T-helper 1 cell treated with Interleukin-12 subunit alpha and Interleukin-12 subunit beta and Interleukin-4 antibody, amounts not matched to agents 30 μg/mL and 1 μg/mL, for 36 hours (primary cell): ENCODE measurements around the gene DRD1.
"Not testable (repeated sequence)": the region's sequence is repeated elsewhere in the genome, so short reads cannot be mapped to it uniquely, and the experiment has no call there.

Experiments used
- H3K27ac Mint-ChIP-seq: one replicate; pipeline ENCODE4 v1.8.0; 2021; ENCODE audit warnings: mild to moderate bottlenecking, mixed read lengths
- H3K27me3 Mint-ChIP-seq: one replicate; pipeline ENCODE4 v1.8.0; 2021; ENCODE audit warnings: low read depth, mixed read lengths
- H3K36me3 Mint-ChIP-seq: one replicate; pipeline ENCODE4 v1.8.0; 2021; ENCODE audit warnings: low read depth, mixed read lengths
- H3K4me1 Mint-ChIP-seq: one replicate; pipeline ENCODE4 v1.8.0; 2021; ENCODE audit warnings: low read depth, mixed read lengths
- H3K4me3 Mint-ChIP-seq: one replicate; pipeline ENCODE4 v1.8.0; 2021; ENCODE audit warnings: mild to moderate bottlenecking, moderate library complexity, mixed read lengths
- H3K9me3 Mint-ChIP-seq: one replicate; pipeline ENCODE4 v1.8.0; 2021; ENCODE audit warnings: mixed read lengths

DRD1 gene

GRCh38 chr5:175424594-175424993 is 19.4 kb downstream of the DRD1 start:
- not testable (repeated sequence) for H3K36me3 Mint-ChIP-seq, H3K4me3 Mint-ChIP-seq

GRCh38 chr5:175422058-175422457 is 21.9 kb downstream of the DRD1 start:
- Mint-ChIP-seq H3K27ac (no peak overlapping the region), H3K27me3 (peaks cover 7% of the 10 kb centered on the region), H3K4me1 (no peaks in the 10 kb centered on the region), H3K36me3 (no peaks in the 10 kb centered on the region), H3K4me3 (no peak overlapping the region), H3K9me3 (no peaks in the 10 kb centered on the region)

More at GRCh38 chr5:175424594-175424993, 19.4 kb downstream of the DRD1 start:
- H3K27me3 Mint-ChIP-seq, H3K4me1 Mint-ChIP-seq, H3K27ac Mint-ChIP-seq, H3K9me3 Mint-ChIP-seq: not testable (repeated sequence)

- H3K9me3 Mint-ChIP-seq: peaks cover 4% of the 10 kb centered on the region
- H3K36me3 Mint-ChIP-seq: no peaks in the 10 kb centered on the region
- no peak overlapping the region for H3K4me3 Mint-ChIP-seq
- no peaks in the 10 kb centered on the region for H3K4me1 Mint-ChIP-seq
- H3K27ac Mint-ChIP-seq: peak overlapping the region; percentile 13
- peaks cover 7% of the 10 kb centered on the region for H3K27me3 Mint-ChIP-seq
Observed at GRCh38 chr5:175420383-175420782, 23.6 kb downstream of the DRD1 start.

GRCh38 chr5:175418251-175418650 is 25.7 kb downstream of the DRD1 start:
- Mint-ChIP-seq H3K36me3 (no peaks in the 10 kb centered on the region), H3K27ac (no peak overlapping the region), H3K27me3 (peaks cover 4% of the 10 kb centered on the region), H3K9me3 (peaks cover 8% of the 10 kb centered on the region), H3K4me3 (no peak overlapping the region), H3K4me1 (no peaks in the 10 kb centered on the region)

GRCh38 chr5:175417384-175417783 is 26.6 kb downstream of the DRD1 start:
- Mint-ChIP-seq H3K4me1 (no peaks in the 10 kb centered on the region), H3K9me3 (peaks cover 8% of the 10 kb centered on the region), H3K27me3 (peaks cover 2% of the 10 kb centered on the region), H3K4me3 (no peak overlapping the region), H3K36me3 (no peaks in the 10 kb centered on the region), H3K27ac (no peak overlapping the region)

GRCh38 chr5:175415303-175415702 is 28.7 kb downstream of the DRD1 start:
- H3K4me3 Mint-ChIP-seq: no peak overlapping the region
- H3K27ac Mint-ChIP-seq: no peak overlapping the region
- no peaks in the 10 kb centered on the region for H3K36me3 Mint-ChIP-seq
- H3K4me1 Mint-ChIP-seq: no peaks in the 10 kb centered on the region
- peaks cover 8% of the 10 kb centered on the region for H3K27me3 Mint-ChIP-seq
- H3K9me3 Mint-ChIP-seq: peaks cover 8% of the 10 kb centered on the region

- Mint-ChIP-seq H3K4me1 (no peaks in the 10 kb centered on the region), H3K36me3 (no peaks in the 10 kb centered on the region), H3K9me3 (peaks cover 8% of the 10 kb centered on the region), H3K4me3 (no peak overlapping the region), H3K27ac (no peak overlapping the region), H3K27me3 (peaks cover 8% of the 10 kb centered on the region)
Observed at GRCh38 chr5:175410926-175411325, 33.1 kb downstream of the DRD1 start.

- H3K4me1 Mint-ChIP-seq: no peaks in the 10 kb centered on the region
- H3K9me3 Mint-ChIP-seq: peaks cover 5% of the 10 kb centered on the region
- H3K4me3 Mint-ChIP-seq: no peak overlapping the region
- no peaks in the 10 kb centered on the region for H3K27me3 Mint-ChIP-seq
- no peak overlapping the region for H3K27ac Mint-ChIP-seq
- H3K36me3 Mint-ChIP-seq: no peaks in the 10 kb centered on the region
Observed at GRCh38 chr5:175406300-175406699, 37.7 kb downstream of the DRD1 start.

GRCh38 chr5:175397590-175398297 is 46.2 kb downstream of the DRD1 start:
- not testable (repeated sequence) for H3K4me1 Mint-ChIP-seq, H3K36me3 Mint-ChIP-seq, H3K27ac Mint-ChIP-seq, H3K9me3 Mint-ChIP-seq, H3K27me3 Mint-ChIP-seq, H3K4me3 Mint-ChIP-seq

- not testable (repeated sequence) for H3K27ac Mint-ChIP-seq, H3K27me3 Mint-ChIP-seq
Observed at GRCh38 chr5:175395430-175395829, 48.6 kb downstream of the DRD1 start.

GRCh38 chr5:175394601-175395000 is 49.4 kb downstream of the DRD1 start:
- Mint-ChIP-seq H3K27me3 (no peaks in the 10 kb centered on the region), H3K4me3 (no peak overlapping the region), H3K36me3 (no peaks in the 10 kb centered on the region), H3K4me1 (no peaks in the 10 kb centered on the region), H3K27ac (no peak overlapping the region), H3K9me3 (no peaks in the 10 kb centered on the region)

More at GRCh38 chr5:175395430-175395829, 48.6 kb downstream of the DRD1 start:
- H3K9me3 Mint-ChIP-seq, H3K4me3 Mint-ChIP-seq, H3K36me3 Mint-ChIP-seq, H3K4me1 Mint-ChIP-seq: not testable (repeated sequence)

- Mint-ChIP-seq H3K27me3 (no peaks in the 10 kb centered on the region), H3K4me3 (no peak overlapping the region), H3K27ac (no peak overlapping the region), H3K9me3 (no peaks in the 10 kb centered on the region), H3K36me3 (no peaks in the 10 kb centered on the region), H3K4me1 (no peaks in the 10 kb centered on the region)
Observed at GRCh38 chr5:175393897-175394296, 50.1 kb downstream of the DRD1 start.

- Mint-ChIP-seq H3K27me3 (no peaks in the 10 kb centered on the region), H3K36me3 (no peaks in the 10 kb centered on the region), H3K4me1 (no peaks in the 10 kb centered on the region), H3K4me3 (no peak overlapping the region), H3K27ac (no peak overlapping the region), H3K9me3 (no peaks in the 10 kb centered on the region)
Observed at GRCh38 chr5:175392236-175392635, 51.7 kb downstream of the DRD1 start.

GRCh38 chr5:175390352-175391083 is 53.5 kb downstream of the DRD1 start:
- Mint-ChIP-seq H3K4me3 (no peak overlapping the region), H3K27me3 (no peaks in the 10 kb centered on the region), H3K4me1 (no peaks in the 10 kb centered on the region), H3K36me3 (no peaks in the 10 kb centered on the region), H3K27ac (no peak overlapping the region), H3K9me3 (no peaks in the 10 kb centered on the region)
